ENCODE results near the gene GRM1.

GRM1 gene

DNA sequence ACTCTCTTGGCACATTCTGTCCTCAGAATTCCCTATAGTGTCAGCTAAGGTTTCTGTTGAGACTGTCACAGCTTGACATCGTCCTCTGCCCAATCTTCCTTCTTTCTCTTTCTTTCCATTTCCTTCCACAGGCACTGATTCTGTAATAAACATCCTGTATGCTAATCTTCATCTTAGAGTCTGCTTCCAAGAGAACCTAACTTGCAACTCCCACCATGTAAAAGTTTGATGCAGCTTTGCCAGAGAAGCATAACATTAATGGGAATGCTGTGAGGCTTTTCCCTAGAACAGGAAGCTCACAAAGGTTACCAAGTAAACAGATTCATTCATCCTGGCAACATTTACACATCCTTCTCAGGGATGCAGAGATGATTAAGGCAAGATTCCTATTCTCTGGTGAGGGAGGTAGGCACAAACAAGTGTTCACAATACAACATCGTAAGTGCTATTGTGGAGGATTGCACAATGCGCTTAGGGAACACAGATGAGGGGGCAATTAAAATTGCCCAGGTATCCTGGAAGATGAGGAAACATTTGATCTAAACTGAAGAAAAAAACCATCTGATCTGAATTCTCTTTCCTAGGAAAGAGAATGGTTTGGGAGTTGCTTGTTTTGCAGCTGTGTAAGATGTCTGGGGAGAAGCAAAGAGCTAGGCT, 74.7 kb downstream of the GRM1 start:
- no peak for DNase-seq

DNA sequence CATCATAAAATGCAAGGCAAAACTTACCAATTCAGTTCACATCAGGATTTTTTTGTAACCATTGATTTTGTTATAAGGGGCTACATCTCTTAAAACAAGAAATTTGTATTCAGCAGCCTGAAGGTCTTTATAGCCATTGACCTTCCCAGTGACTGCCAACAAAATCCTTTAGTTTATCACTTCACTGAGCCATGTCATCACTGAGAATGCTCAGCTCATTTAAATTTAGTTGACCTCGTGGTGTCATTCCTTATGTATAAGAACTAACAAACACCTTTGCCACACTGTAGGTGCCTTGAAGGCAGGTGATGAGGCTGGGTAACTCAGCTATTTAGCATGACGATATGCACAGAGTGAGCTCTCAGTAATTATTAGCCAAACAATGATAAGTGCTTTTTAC, 77.7 kb downstream of the GRM1 start:
- DNase-seq: no peak

DNA sequence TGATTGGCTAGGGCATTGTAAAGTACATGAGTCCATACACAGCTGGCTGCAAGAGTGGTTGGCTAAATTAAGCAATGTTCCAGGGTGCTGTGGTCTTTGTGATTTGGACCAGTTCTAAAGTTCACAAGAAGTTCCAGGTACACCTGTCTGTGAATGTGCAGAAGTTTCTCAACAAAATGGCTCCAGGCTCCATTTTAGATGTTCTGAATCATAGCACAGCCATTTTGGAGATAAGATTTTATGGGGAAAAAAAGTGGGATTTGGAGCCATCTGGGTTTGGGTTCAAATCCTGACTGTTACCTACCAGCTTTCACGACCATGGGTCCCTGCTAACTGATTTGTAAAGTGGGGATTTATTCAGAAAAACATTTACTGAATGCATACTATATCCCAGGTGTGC, 82.1 kb downstream of the GRM1 start:
- DNase-seq: no peak

DNA sequence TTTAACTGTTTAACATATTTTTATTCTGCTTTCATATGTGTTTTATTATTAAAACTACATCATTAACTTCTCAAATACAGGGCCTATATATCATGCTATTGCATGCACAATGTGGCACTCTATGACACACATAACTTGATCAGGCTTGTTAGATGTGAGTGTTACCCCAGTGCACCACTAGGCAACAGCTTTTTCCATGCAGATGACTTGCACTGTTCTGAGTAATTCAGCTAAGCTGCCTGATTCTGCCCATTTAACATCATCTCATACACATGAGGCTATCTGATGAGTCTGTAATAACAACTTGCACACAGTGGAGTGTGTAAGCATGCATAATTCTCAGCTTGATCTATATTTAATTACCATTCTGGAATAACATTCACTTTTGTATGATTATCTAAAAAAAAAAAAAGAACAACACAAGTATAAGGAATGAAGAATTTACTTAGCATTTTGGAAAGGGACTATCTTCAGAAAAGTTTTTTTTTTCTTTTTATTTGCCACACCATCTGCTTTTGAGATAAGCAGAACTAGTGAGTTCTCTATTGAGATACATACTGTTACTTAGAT, 83.1 kb downstream of the GRM1 start:
- DNase-seq: no peak

DNA sequence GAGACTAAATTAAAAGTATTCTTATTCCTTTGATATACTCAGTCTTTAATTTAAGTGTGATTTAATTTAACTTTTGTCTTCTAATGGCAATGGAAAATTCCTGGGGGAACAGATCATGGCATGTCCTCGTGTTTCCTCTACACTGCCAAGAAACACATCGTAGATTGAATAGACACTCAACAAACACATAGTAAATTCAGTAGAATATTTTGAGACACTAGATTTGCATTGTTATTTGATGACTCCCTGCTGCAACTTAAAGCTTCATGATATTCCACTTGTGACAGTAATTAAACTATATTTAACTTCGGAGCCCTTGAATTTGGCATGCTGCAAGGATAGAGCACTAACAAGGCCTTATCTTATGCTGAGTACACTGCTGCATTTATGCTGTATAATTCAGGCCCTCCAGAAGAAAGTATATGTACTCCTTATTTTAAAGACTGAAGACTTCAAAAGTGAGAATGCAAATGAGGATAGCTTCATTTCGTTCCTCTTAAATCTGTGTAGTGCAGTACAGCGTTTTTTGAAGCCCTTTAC, 84.3 kb downstream of the GRM1 start:
- DNase-seq: no peak

DNA sequence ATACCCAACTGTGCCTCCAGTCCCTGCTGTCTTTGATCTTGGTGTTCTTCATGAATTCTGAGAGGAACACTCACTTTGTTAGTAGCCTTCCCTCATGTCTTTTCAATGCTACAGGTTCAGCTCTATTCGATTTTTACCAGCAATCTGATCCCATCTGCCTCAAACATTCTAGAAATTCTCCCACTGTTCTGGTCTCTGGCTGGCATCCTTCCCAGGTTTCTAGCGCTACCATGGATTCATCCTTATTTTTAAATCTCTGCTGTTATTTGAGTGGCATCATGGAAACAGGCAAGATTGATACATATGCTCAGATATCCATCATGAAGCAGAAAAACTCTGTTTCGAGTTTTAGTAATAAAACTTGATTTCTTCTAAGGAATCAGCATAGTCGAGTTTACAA, 94.8 kb downstream of the GRM1 start:
- DNase-seq: no peak

DNA sequence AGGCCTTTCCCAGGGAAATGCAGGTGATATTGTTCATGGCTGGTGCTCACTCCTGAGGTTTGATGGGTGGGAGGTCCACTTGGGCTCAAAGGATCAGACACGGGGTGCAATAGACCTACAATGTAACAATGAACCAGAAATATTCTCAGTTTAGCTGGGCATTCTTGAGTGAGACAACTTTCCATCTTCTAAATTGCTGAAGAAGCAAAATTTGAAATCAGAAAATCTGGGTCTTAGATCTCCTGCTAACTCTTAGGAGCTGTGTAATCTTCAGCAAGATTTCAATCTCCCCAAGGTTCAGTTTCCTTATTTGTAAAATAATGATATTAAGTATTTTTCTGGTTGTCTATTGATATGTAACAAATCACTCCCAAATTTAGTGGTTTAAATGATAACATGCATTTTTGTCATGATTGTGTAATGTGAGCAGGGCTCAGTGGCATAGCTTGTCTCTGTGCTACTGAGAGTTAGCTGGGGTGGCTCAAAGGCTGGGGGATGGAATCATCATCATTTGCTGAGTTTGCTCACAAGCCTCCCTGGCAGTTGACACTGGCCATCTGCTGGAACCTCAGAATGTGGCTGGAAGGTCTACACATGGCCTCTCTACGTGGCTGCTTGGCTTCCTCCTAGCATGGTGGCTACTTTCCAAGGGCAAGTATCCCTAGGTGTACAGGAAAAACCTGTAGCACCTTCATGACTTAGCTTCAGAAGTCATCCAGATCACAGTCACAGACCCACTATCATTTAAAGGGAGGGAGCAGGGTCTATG, 98.8 kb downstream of the GRM1 start:
- no peak for DNase-seq

DNA sequence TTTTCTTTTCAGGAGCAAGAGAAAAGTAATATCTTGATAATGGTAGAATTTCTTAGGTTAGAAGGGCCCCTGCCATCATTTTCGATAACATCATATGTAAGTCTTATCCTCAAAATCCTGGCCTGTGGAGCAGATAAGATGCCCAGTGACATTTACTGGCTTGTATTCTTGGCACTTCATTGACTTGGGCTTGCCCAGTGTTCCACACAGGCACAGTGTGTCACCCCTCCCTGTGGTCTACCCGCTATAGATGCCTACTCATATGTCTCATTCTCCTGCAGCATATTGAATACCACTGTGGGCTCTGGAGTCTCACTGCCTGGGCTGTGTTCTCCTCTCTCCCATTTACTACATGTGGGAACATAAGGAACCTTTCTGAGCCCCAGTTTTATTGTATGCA, 105.0 kb downstream of the GRM1 start:
- no peak for DNase-seq

DNA sequence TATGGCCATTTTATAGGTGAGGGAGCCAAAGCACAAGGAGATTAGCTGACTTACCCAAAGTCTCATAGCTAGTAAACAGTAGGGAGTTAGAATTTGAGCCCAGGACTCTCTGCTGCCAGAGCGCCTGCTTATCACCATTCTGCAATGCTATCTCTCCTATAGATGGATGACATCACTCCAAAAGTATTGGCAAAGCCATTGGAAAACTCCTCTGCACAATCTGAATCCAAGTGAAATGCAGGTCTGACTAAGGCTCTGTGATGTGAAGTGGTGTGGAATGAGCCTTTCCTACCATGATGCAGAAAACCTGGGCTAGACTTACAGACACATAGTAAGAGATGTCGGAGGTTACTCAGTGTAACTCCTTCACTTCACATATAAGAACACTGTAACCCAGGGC, 106.3 kb downstream of the GRM1 start:
- DNase-seq: no peak

DNA sequence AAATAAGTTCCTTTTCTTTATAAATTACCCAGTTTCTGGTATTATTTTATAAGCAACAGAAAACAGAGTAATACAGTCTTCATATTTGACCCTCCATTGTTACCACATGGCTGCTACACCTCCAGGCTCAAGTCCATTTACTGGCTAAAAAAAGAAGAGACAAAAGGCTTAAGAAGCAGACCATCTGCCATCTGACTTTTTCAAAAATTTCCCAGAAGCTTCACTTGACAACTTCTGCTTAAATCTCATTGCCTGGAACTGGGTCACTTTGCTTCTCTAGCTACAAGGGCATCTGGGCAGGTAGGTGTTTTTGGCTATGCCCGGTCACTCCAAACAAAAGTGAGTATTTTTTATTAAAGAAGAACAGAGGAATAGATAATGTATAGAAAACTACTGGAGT, 118.0 kb downstream of the GRM1 start:
- no peak for DNase-seq

DNA sequence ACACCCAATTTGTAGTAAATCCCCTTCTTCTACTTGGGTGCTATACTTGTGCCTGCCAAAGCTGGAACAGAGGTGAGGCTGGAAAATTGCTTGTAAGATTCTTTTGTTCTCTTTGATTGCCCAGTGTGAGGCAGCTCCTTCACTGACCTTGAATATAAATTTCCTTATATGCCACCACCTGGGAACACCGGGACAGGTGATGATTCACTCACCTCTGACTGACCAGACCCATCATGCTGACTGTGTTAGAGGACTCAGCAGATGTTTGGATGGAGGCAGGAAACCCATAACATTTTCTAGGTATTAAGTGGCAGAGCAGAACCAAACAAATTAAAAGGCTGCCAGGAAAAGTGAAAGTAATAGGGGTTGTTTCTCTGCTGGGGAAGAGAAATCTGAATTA, 120.9 kb downstream of the GRM1 start:
- no peak for DNase-seq

DNA sequence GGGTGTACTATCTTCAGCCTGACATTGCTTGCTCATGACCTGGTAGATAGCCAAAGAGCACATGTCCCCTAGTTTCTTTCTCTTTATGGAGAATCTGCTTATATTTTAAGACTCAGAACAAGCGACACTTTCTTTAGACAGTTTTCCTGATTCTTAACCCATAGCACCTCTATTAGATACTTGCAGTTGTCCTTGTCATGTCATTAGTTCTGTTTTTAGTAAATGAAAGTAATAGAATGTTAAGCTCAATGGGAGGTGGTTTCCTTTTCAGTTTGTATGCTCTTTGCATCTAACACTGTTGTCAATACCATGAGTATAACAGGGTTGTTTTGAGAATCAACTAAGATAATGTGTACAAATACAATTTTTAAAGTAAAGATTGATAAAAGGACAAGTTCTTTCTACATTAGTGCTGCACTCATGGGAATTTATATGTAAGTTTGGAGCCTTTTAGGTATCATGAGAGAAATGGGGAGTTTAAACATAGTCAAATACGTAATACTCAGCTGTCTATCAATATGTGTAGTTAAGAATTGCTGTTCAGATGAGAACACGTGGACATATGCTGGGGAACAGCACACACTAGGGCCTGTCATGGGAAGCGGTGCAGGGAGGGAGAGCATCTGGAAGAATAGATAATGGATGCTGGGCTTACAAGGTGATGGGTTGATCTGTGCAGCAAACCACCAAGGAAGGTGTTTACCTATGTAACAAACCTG, 124.3 kb downstream of the GRM1 start:
- DNase-seq: no peak

DNA sequence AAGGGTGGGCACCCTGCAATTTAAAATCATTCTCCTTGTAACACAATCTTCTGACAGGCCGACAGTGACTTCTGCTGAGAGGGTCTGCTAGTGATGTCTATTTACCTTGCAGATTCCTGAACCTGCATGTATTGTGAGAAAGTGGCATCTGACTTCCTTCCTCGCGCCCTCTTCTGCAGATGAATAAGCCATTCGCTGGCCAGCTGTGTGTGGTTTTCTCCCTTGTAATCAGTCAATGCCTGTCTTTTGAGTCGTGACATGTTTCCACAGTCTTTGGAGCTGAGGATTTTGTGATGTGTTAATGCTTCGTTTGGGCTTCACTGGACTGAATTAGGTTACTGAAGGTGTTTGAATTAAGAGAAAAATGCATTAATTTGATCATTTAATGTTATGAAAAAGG, 125.3 kb downstream of the GRM1 start:
- DNase-seq: no peak

DNA sequence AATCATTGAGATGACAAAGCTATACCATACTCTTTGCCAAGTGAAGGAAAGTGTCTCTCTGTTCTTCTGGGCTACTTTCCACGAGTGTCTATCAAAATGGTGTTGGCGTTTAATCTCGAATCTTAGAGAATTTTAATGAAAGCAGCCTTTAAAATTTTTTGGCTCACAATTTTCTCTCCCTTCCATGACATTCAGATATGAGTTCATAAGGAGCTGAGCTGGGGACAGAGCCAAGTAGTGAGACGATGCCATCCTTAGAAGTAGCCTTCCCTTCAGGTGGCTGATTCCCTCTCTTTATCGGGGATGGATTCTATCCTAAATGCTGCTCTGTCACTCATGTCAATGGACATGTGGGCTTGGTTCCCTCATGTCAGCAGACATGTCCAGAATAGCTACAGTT, 132.8 kb downstream of the GRM1 start:
- DNase-seq: no peak

DNA sequence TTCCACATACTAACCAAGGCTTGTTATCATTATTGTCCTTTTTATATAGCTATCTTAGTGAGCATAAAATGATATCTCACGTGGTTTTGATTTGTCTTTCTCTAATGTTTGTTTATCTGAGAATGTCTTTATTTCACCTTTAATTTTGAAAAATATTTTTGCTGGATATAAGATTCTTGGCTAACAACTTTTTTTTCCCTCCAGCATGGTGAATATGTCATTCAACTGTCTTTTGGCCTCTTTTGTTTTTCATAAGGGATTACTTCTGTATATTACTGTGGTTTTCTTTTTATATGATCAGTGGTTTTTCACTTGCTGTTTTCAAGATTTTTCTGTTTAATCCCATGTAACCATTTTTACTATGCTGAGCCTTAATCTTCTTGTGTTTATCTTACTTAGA, 141.0 kb downstream of the GRM1 start:
- no peak for DNase-seq

DNA sequence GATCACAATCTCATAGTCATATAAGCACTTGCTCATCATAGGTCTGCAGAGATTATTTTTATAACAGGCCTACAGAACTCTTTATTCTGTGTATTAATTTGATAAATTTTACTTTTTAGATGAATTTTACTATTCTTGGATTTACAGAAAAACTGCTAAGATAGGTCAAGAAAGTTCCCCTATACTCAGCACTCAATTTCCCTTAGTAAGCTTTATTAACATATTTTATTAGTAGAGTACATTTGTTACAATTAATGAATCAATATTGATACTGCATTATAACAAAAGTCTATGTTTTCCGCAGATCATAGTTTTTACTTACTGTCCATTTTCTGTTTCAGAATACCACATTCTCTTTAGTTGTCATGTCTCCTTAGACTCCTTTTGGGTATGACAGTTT, 148.9 kb downstream of the GRM1 start:
- no peak for DNase-seq

DNA sequence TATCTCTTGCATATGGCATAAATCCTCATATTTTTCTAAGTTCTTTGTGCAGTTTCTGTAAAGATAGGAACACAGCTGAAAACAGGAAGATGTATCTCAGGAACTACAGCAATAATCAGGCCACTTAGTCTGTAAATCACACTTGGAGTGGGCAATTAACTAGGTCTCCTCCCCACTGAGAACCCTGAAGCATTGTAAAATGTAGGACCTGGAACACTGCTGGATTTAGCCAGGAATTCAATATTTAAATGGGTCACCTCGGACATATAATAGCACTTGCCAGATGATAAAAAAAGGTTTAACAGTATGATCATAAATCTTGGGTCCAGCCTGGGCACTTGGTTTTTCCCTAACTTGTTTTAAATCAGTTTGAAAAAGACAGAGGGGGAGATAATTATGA, 155.0 kb downstream of the GRM1 start:
- DNase-seq: no peak

DNA sequence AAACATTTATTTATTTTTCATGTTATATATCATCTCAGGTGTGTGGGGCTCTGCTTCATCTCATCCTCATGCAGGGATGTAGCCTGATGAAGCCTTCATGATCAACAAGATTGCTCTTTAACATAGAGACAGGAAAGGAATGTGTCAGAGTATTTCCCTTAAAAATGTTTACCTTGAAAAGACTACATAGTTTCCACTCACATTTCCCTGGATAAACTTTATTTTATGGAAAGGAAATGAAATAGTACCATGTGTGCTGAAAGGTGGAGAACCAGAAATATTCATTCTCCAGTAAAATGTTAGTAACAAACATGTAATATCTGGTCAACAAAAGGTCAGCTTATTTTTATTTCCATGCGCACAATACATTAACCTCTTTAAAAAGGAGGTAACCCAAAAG, 155.8 kb downstream of the GRM1 start:
- DNase-seq: no peak

DNA sequence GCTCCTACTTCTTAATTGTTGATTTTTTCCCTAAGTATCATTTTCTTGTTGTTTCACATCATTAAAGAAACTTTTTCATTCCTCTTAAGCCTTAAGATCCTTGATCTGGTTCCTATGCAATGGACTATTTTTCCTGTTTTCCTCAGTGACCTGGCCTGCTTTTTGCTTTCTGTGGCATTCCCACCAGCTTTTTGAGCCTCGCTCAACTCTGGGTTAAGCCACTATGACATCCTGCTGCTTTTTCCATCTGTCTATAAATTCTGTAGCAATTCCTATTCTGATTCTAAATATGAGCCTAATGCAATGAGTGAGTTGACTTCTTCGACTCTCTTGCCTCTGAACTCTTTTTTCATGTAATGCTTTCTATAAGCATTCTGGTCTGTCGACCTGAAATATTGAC, 160.3 kb downstream of the GRM1 start:
- DNase-seq: no peak

DNA sequence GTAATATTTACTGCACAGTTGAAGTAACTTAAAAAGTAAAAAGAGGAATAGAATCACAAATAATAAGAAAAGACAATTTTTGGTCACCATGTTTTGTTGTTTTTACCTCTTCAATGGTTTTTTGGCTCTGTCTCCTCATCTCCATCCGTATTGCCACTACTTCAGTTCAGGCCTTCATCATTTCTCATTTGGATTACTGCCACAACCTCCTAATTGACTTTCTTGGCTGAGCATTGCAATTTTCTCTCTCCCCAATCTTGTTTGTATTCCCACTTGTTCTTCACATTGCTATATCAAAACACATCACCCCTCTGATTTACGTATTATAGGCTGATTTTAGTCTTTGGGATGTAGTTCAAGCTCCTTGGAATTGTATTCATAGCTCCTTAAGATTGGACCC, 161.7 kb downstream of the GRM1 start:
- no peak for DNase-seq

DNA sequence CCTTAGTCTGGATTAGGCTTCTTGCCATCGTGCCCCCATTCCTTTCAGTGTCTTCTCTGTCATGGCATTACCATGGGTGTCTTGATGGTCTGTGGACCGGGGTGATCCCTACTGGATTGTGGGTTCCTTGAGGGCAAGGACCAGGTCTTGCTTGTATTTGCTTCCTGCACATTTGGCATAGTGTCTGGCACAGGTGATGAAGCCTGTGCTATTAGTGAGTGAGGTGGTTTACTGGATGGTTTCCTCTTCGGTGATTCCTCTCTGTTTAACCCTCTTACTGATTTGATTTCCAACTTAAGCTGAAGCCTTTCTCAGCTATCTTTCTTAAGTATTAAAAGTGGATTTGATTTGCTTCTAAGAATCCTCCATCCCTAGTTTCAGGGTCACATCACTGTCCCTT, 162.3 kb downstream of the GRM1 start:
- no peak for DNase-seq

DNA sequence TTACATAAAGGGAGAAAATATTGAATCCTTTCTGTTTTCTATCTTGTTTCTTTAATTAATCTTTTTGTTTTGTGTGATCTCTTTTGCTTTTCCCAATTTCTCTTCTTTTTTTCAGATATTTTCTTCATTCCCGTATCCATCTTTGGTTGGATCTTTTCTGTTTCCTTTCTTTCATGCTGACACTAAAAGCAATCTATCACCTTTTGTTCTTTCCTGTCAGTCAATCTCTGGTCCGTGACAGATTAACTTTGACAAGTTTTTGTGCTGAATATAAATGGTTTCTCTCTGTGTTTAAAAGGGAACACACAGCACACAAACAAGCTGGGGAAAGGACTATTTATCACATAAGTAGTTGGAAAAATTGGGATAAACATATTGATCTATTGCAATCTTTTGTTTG, 162.8 kb downstream of the GRM1 start:
- no peak for DNase-seq

DNA sequence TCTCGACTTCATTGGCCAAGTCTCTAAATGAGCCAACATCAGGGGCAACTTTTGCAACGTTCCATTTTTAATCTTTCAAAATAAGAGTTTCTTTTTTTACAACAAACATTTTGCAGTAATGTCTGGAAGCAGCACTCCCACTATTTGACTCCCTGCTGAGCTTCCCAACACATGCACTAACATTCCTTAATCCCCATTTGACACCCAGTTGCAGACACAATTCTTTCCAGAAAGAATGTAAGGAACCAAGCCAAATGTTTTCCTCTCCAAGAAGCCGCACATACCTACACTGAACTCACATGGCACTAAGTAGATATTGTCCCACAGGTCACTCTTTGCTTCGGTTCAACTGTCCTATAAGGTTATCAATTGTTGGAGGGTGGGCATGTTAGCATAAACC, 165.6 kb downstream of the GRM1 start:
- DNase-seq: no peak

DNA sequence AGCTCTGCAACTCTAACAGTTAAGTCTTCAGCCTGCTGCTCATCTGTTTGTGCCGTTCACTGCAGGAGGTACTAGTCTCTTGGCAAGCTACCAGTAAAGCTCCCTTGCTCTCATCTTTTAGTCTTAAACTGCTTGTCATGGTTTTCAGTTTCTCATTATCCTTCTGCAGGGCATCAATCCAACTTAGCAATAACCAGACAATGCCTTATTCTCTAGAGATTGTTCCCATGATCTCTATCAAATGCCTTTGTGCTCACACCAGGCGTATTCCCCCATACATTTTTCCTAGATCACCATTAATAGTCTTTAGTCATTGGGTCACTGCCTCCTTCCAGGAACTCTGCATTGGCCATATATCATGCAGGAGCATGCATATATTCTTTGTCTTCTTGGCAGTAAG, 171.3 kb downstream of the GRM1 start:
- DNase-seq: no peak
